GM12864 (cell line): ENCODE results near the gene SGCA.

Experiments used
- DNase-seq: peaks from one replicate; pipeline ENCODE4 v3.0.0-alpha.2; 2011; ENCODE audit warnings: low read depth
- H3K4me3 ChIP-seq: 2 replicates; pipeline ENCODE4 v1.5.1; 2011; ENCODE audit warnings: mild to moderate bottlenecking, low read depth, low read length, control low read depth
- CTCF ChIP-seq: IDR thresholded peaks from 2 replicates; pipeline ENCODE4 v1.5.1; 2011; ENCODE audit warnings: low read depth, mild to moderate bottlenecking, moderate library complexity, low read length, control low read depth, inconsistent platforms; ENCODE audit errors: missing control alignments

SGCA gene

GRCh38 chr17:50147841-50148225 lies 18.0 kb upstream of the SGCA start:
- no peak for TF ChIP-seq CTCF
- no peak for DNase-seq
- H3K4me3 ChIP-seq: peak overlapping the region; percentile 71

GRCh38 chr17:50148226-50149090 lies 17.3 kb upstream of the SGCA start:
- peak overlapping the region; percentile 71 for H3K4me3 ChIP-seq
- TF ChIP-seq CTCF: no peak
- peak; percentile 60 for DNase-seq

GRCh38 chr17:50149091-50149416 lies 16.8 kb upstream of the SGCA start:
- TF ChIP-seq CTCF: no peak
- peak overlapping the region; percentile 71 for H3K4me3 ChIP-seq
- DNase-seq: no peak

GRCh38 chr17:50149417-50150353 lies 16.1 kb upstream of the SGCA start:
- peak; percentile 3 for TF ChIP-seq CTCF
- DNase-seq: no peak
- peak overlapping the region; percentile 71 for H3K4me3 ChIP-seq

- no peak for DNase-seq
- TF ChIP-seq CTCF: no peak
- H3K4me3 ChIP-seq: peak within 1 kb of the TSS; percentile 71
Observed at GRCh38 chr17:50150354-50151040, 15.3 kb upstream of the SGCA start, which contains the start of gene PPP1R9B. Gene PPP1R9B (minus strand): TSS chr17:50150677. CDS start chr17:50150513, 164 bp downstream.

GRCh38 chr17:50151041-50151936 lies 14.5 kb upstream of the SGCA start:
- peak overlapping the region; percentile 71 for H3K4me3 ChIP-seq
- peak; percentile 59 for DNase-seq
- TF ChIP-seq CTCF: peak; percentile 84
